Measurements from ENCODE around the gene ZFP92. TPM values are rescaled to one million over a fixed set of nuclear protein-coding genes. Genes with fewer than 3 reads are reported as not detected.

The ZFP92 gene
- total and polyA plus RNA-seq, 10 of the 15 experiments (the other 5 are each of a cell fraction or from before 2014, with no cell fraction given), result 0.02 to 1.6 (median 0.09) TPM; not detected in 2

- no TSS peak for BruUV-seq (replicated peaks)
- Histone ChIP-seq H3K27me3 (replicated peaks in 1 of 2; ENCODE audit: control insufficient read depth in 2 of 2, insufficient read depth in 2 of 2, low read length in 1 of 2) (no peaks in the 10 kb centered on the region), H3K36me3 (ENCODE audit: control insufficient read depth in 2 of 2, insufficient read depth in 2 of 2, low read length in 1 of 2) (no peaks in the 10 kb centered on the region), H3K9ac (ENCODE audit: control insufficient read depth, insufficient read depth, low read length) (no peak overlapping the region), H3K4me1 (ENCODE audit: control insufficient read depth, insufficient read depth, low read length) (no peaks in the 10 kb centered on the region), H3K4me3 (no peak overlapping the region), H3K79me2 (ENCODE audit: control insufficient read depth, insufficient read depth, low read length) (no peaks in the 10 kb centered on the region), H3K27ac (ENCODE audit: control insufficient read depth, insufficient read depth) (no peak overlapping the region), H2AFZ (ENCODE audit: control insufficient read depth, low read depth, low read length) (no peak overlapping the region), H3K9me3 (replicated peaks; ENCODE audit: control insufficient read depth, insufficient read depth, low read length) (no peaks in the 10 kb centered on the region; the same call in 2 of the 3 replicates), H3K4me2 (ENCODE audit: control insufficient read depth, insufficient read depth) (no peak overlapping the region), H4K20me1 (ENCODE audit: control insufficient read depth, insufficient read depth) (no peaks in the 10 kb centered on the region)
- ChIA-PET POLR2A (no interaction called here), SMC1A (ENCODE audit: uncharacterized antibody, unreplicated experiment) (no interaction called here), CTCF (no interaction called here), RAD21 (ENCODE audit: unreplicated experiment) (no interaction called here)
- DNase-seq (ENCODE audit: low read depth, low spot score) (no peak), FAIRE-seq (no peak), ATAC-seq (no peak)
- no peak for TF ChIP-seq ZZZ3 (IDR thresholded peaks at IDR 0.05; ENCODE audit: control insufficient read depth, insufficient read length, low read depth)
- no peak for TF ChIP-seq NRF1 (conservative IDR thresholded peaks at IDR 0.05; ENCODE audit: low read depth, low read length)
- no peak for TF ChIP-seq STAT3 (IDR thresholded peaks at IDR 0.05; ENCODE audit: low read depth, low read length)
- no peak for TF ChIP-seq POU2F2 (IDR thresholded peaks at IDR 0.05; ENCODE audit: borderline replicate concordance, low read depth, low read length)
- no peak for TF ChIP-seq USF2 (IDR thresholded peaks at IDR 0.05; ENCODE audit: borderline replicate concordance, low read depth, low read length)
- TF ChIP-seq RAD21 (IDR thresholded peaks at IDR 0.05; ENCODE audit: insufficient read depth, low read depth, low read length), result no peak
- no peak for TF ChIP-seq CEBPB (IDR thresholded peaks at IDR 0.05; ENCODE audit: borderline replicate concordance in 1 of 2, low read depth in 2 of 2, low read length in 2 of 2)
- no peak for TF ChIP-seq KDM1A (IDR thresholded peaks at IDR 0.05; ENCODE audit: borderline replicate concordance)
- TF ChIP-seq CHD2 (IDR thresholded peaks at IDR 0.05; ENCODE audit: borderline replicate concordance, low read depth, low read length), result no peak
- TF ChIP-seq ZNF274 (IDR thresholded peaks at IDR 0.05; ENCODE audit: insufficient read depth, insufficient read length), result no peak
- TF ChIP-seq GATAD2B (conservative IDR thresholded peaks at IDR 0.05; ENCODE audit: low read depth), result no peak
- TF ChIP-seq MLLT1 (IDR thresholded peaks at IDR 0.05), result no peak
- no peak for TF ChIP-seq MTA3 (IDR thresholded peaks at IDR 0.05; ENCODE audit: borderline replicate concordance, low read length)
- no peak for TF ChIP-seq REST (IDR thresholded peaks at IDR 0.05; ENCODE audit: low read depth, low read length)
- no peak for TF ChIP-seq IRF3 (IDR thresholded peaks at IDR 0.05)
- no peak for TF ChIP-seq EZH2 (IDR thresholded peaks at IDR 0.05; ENCODE audit: borderline replicate concordance, control insufficient read depth, low read depth, low read length)
- TF ChIP-seq CHD4 (IDR thresholded peaks at IDR 0.05), result no peak
- in situ Hi-C loops (cut with MboI), result no loop called here
- 51% methylated on average over 12 of the region's 12 CpGs for WGBS (ENCODE audit: insufficient coverage, insufficient replicate concordance, low lambda C conversion rate, missing lambda C conversion rate)
- intact Hi-C loops (cut with micrococcal nuclease; ENCODE audit: unreplicated experiment), result no loop called here
Measured at GRCh38 chrX:153433161-153433680, 21.9 kb downstream of the ZFP92 start.
